ENCODE measurements around the gene NME9. TPM values are rescaled to one million over a fixed set of nuclear protein-coding genes. Genes with fewer than 3 reads are reported as not detected.

Gene NME9
- total and polyA plus RNA-seq, 2 of the 4 experiments (the other 2 are of a cell fraction), result not detected

GRCh38 chr3:138271189-138271794 is 58.4 kb downstream of the NME9 start:
- Histone ChIP-seq H3K36me3 (ENCODE audit: control insufficient read depth, insufficient read depth, low read length) (peaks cover 15% of the 10 kb centered on the region), H3K27ac (ENCODE audit: insufficient read depth, low read length) (no peak overlapping the region), H2BK15ac (ENCODE audit: low read depth, low read length) (no peak overlapping the region), H3K56ac (ENCODE audit: extremely low read depth, insufficient read depth, low read length) (no peak overlapping the region), H4K91ac (ENCODE audit: insufficient read depth, low read depth, low read length) (no peak overlapping the region), H3K4ac (ENCODE audit: low read depth, low read length) (no peak overlapping the region), H3K18ac (ENCODE audit: low read depth, low read length) (no peak overlapping the region), H3K79me1 (ENCODE audit: low read depth in 1 of 2, low read length in 2 of 2) (no peaks in the 10 kb centered on the region), H3K23ac (ENCODE audit: low read depth, low read length) (no peak overlapping the region), H3K27me3 (ENCODE audit: control insufficient read depth, insufficient read depth, low read length) (no peaks in the 10 kb centered on the region), H2BK5ac (ENCODE audit: low read depth, low read length, poor library complexity, severe bottlenecking) (no peak overlapping the region), H3K9me3 (ENCODE audit: control insufficient read depth, insufficient read depth, low read length) (no peaks in the 10 kb centered on the region), H4K5ac (ENCODE audit: low read depth, low read length) (no peak overlapping the region), H2BK20ac (ENCODE audit: low read depth, low read length) (no peak overlapping the region), H3K9me1 (ENCODE audit: insufficient read depth, low read length) (no peaks in the 10 kb centered on the region), H2AK9ac (replicated peaks; ENCODE audit: low read depth, low read length, poor library complexity) (no peak overlapping the region), H2AFZ (replicated peaks; ENCODE audit: low read length, poor library complexity) (no peak overlapping the region), H3K4me1 (ENCODE audit: control insufficient read depth, insufficient read depth, low read length) (no peaks in the 10 kb centered on the region), H4K8ac (ENCODE audit: low read depth in 2 of 2, low read length in 2 of 2) (no peak overlapping the region), H3K14ac (replicated peaks; ENCODE audit: low read depth, low read length) (no peak overlapping the region), H4K20me1 (ENCODE audit: insufficient read depth, low read length) (no peaks in the 10 kb centered on the region), H2BK120ac (ENCODE audit: low read depth, low read length) (no peak overlapping the region), H3K4me3 (ENCODE audit: insufficient read depth, low read depth, low read length) (no peak overlapping the region), H2AK5ac (ENCODE audit: low read depth, low read length) (no peak overlapping the region), H3K4me2 (ENCODE audit: low read depth, low read length) (no peak overlapping the region), H3K9ac (ENCODE audit: low read depth, low read length) (no peak overlapping the region)
- WGBS, 2 experiments (ENCODE audit: extremely low coverage in 2 of 2, insufficient read length in 1 of 2), result 100% methylated on average over 1 of the region's 2 CpGs; no CpG with 5 or more reads in 1 of the 2 experiments
- POLR2A ChIA-PET (ENCODE audit: unreplicated experiment), result interaction anchor here (0.6 kb wide), 1 partner anchor 247 kb away, joined by 5 read pairs; no protein-coding TSS in a partner anchor
- dilution Hi-C loops (cut with HindIII; ENCODE audit: low sequenced_read_pairs, unreplicated experiment) (no loop called here), in situ Hi-C loops (cut with MboI; ENCODE audit: low sequenced_read_pairs) (no loop called here), intact Hi-C loops (cut with micrococcal nuclease) (no loop called here)
- DNase-seq (no peak), ATAC-seq (ENCODE audit: low read depth) (no peak)
- CTCF ChIA-PET, result interaction anchor here (1.1 to 1.2 kb wide), 2 partner anchors 12 to 58 kb away, joined by 3 to 4 read pairs; no protein-coding TSS in a partner anchor
- no peak for TF ChIP-seq ELK1 (IDR thresholded peaks at IDR 0.05; ENCODE audit: borderline replicate concordance, low read depth, low read length)
- no peak for TF ChIP-seq BHLHE40 (IDR thresholded peaks at IDR 0.05; ENCODE audit: low read depth, low read length)
- no peak for TF ChIP-seq NFE2L2 (IDR thresholded peaks at IDR 0.05; ENCODE audit: low read depth, low read length)
- BruUV-seq (replicated peaks), result no TSS peak

All from IMR-90 (cell line).